HG02678 (cell line): ENCODE results near the gene MCOLN3.
"Not testable (repeated sequence)": the region's sequence is repeated elsewhere in the genome, so short reads cannot be mapped to it uniquely, and the experiment has no call there.

ENCODE experiments used
- ATAC-seq: cut with Tn5 transposase; IDR thresholded peaks from one replicate; pipeline ENCODE4 v1.9.1; 2021; ENCODE audit warnings: mild to moderate bottlenecking, moderate library complexity; ENCODE audit not compliant: unreplicated experiment

MCOLN3 gene

DNA sequence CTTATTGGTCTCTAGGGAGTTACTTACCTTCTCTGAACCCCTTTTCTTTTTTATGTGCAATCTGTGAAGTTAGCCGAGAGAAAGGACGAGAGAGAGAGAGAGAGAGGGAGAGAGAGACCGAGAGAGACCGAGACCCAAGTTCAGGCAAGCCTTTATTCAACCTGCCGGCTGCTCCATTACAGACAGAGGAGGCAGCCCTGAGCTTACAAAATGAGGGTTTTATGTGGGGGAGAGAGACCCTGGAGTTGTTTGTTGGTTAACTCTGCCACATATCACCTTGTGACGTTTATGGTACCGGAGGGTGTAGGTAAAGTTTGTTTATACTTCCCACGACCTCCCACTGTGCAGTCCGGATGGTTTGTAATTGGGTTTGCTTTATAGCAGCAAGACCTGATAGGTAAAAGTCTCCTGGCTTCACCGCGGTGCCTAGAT is 1.5 kb upstream of the MCOLN3 start:
- ATAC-seq, result no peak

GRCh38 chr1:85047472-85048295 is 616 bp downstream of the MCOLN3 start:
- peak; percentile 56 for ATAC-seq

DNA sequence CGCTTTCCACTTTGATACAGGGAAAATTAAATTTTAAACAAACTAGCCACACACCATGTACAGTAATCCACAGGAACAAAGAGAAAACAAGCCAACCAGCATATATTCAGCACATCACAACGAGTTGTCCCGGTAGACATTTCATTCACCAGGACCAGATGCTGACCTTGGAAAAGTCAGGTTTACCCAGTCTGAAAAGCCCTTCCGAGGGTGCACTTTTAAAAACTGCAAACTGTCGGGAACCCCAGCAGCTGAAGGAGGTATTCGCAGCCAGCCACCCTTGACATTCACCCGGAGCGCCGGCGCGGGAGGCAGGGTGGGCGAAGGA is 1.2 kb downstream of the MCOLN3 start:
- no peak for ATAC-seq

- no peak for ATAC-seq
Measured at GRCh38 chr1:85042413-85042812, 5.9 kb downstream of the MCOLN3 start.

DNA sequence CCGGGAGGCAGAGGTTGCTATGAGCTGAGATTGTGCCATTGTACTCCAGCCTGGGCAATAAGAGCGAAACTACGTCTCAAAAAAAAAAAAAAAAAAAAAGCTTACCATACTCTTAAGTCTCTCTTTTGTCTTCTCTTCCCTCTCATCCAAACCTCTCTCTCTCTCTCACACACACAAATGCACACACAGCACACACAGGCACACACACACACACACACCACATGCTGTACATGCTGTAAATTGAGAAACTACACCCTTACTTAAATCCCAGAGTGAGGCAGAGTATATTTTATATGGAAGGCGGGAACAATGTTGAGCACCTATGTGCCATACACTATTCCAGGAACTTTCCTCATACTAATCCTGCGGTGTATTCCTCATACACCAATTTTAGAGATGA is 6.5 kb downstream of the MCOLN3 start:
- ATAC-seq, result no peak

DNA sequence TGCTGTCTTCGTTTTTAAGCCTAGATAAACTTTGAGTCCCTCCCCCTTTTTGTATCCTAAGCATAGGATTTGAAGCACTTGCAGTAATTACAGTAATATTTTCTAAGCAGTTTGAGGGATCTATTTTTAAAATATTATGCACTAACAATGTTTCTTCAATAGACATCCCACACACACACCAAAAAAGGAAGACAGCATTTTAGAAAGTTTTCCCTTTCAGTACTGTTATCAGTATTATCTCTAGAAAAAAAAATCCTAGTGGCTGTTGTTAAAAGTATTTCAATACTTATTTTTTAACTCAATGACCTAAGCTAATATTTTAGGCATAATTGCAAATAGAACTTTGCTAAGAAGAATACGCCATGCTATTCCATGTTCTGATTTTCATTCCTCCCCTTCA is 15.1 kb downstream of the MCOLN3 start:
- ATAC-seq, result no peak

GRCh38 chr1:85030536-85030935 is 17.8 kb downstream of the MCOLN3 start:
- no peak for ATAC-seq

DNA sequence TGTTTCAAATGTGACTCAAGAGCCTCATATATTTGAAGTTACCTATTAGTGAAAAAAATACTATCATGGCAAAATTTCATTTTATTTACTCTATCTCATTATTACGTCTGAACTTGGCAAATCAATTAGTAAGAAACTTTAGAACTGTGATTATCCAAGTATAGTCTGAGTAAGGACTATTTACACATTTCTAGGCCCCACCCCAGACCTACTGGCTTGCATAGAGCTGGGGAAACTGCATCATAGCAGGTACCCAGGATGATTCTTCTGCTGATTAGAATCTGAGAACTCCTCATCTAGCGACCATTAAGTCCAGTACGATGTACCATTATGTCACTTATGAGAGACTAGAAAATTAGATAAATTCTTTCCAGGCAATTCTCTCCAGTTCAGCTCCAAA is 20.1 kb downstream of the MCOLN3 start:
- no peak for ATAC-seq

- ATAC-seq, result peak; percentile 91
Measured at GRCh38 chr1:85027242-85027983, 20.9 kb downstream of the MCOLN3 start.

DNA sequence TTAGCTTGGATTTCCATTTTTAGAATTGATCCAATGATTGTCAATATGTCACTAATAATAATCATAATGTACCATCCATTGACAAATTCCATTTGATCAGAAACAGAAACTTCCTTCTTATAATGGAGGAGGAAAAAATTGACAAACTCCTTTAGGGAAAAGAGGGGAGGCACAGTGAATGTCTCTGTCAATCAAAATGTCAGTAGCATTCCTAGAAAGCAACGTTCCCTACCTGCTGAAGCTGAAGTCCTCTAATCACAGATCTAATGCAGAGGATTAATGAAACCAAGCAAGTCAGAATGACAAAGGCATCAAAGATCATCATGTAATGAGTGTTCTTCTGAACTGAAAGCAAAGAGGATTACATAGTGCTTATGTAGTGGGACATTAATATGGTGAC is 22.4 kb downstream of the MCOLN3 start:
- no peak for ATAC-seq

GRCh38 chr1:85024736-85025135 is 23.6 kb downstream of the MCOLN3 start:
- no peak for ATAC-seq

- ATAC-seq, result no peak
Measured at GRCh38 chr1:85022700-85023099, 25.6 kb downstream of the MCOLN3 start.

DNA sequence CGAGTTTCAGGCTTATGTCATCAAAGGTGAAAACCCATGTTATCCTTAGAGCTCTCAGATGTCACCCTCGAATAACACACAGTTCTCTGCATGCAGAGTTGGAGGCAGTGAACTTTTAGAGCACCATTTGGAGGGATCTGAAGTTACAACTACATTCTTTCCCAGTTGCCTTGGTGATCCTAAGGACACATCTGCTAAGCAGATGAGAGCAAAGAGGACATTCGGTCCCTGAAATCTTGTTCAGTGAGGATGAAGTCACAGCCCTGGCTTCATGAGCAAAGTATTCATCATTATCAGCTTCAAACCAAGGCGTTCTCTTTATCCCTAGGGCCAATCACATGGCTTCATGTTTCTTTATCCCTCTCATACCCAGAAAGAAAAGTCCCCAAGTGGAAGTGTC is 28.3 kb downstream of the MCOLN3 start:
- ATAC-seq, result no peak

GRCh38 chr1:85015826-85016225 is 32.5 kb downstream of the MCOLN3 start:
- no peak for ATAC-seq

DNA sequence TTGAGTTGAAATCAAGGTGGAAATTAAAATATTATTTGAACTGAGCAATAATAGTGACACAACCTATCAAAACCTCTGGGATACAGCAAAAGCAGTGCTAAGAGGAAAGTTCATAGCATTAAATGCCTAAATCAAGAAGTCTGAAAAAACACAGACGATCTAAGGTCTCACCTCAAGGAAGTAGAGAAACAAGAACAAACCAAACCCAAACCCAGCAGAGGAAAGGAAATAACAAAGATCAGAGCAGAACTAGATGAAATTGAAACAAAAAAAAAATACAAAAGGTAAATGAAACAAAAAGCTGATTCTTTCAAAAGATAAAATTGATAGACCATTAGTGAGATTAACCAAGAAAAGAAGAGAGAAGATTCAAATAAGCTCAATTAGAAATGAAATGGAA is 42.7 kb downstream of the MCOLN3 start:
- ATAC-seq, result not testable (repeated sequence)

DNA sequence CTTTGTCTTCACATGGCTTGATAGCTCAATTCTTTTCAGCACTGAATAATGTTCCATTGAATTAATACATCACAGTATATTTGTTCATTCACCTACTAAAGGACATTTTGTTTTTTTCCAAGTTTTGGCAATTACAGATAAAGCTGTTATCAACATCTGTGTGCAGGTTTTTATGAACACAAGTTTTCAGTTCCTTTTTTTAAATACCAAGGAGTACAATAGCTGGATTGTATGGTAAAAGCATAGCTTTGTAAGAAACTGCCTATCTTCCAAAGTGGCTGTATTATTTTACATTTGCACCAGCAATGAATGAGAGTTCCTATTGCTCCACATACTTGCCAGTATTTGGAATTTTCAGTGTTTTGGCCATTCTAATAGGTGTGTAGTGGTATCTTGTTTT is 46.6 kb downstream of the MCOLN3 start:
- ATAC-seq, result no peak

DNA sequence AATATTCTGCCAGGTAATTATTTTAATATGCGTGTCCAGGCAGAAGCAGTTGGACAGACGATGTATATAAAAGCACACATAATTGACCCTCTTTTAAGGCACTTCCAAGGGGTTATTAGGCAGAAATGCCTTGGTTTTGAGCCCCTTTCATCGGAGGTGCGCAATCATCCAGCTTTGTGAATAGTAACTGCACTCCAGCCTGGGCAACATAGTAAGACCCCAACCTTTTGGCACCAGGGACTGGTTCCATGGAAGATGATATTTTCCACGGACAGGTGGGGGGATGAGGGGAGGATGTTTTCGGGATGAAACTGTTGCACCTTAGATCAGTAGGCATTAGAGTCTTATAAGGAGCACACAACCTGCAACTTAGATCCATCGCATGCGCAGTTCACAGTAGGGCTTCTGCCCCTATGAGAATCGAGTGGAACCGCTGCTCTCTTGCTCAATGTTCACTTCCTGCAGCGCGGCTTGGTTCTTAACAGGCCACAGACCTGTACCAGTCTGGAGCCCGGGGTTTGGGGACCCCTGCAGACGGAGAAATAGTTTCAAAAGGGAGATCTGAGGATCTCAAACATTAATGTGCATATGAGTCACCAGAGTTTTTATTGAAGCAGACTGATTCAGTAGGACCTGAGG is 49.5 kb downstream of the MCOLN3 start:
- peak; percentile 43 for ATAC-seq

DNA sequence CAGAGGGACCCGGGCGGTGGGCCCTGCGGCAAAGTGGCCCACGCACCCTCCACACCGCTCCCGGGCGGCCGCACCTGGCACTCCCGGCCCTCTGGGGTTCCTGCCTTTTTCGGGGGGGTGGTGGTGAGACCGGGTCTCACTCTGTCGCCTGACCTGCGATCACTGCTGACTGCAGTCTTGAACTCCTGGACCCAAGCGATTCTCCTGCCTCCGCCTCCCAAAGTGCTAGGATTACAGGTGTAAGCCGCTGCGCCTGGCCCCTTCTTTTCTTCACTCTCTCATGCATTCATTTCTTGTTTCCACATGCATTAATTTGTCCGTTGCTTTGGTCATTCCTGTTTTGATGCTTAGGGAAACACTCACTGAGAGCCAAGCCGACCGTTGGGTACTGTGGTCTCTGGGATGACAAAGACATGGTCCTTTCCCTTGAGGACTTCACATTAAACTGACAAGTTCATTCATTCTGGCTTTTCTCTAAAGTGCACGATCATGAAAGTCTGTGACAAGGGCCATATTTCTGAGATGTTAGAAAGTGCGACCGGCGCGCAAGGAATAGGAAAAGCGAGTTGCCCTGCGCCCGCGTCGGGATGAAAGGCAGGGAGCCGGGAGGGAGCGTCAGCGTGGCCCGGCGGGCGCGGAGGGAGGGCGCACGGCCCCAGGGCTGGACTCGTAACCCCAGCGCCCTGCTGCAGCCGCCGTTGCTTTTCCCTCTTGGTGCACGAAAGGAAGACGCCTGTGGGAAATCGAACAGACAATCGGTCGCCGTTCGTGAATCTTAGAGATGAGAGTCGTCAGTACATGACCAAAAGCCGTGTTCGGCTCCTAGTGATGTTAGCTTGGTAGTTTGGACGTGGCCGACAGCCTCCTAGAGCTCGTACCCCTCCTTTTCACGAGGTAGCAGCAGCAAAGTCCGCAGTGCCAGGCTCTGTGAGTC is 50.4 kb downstream of the MCOLN3 start:
- ATAC-seq, result no peak

GRCh38 chr1:84996846-84997666 is 51.2 kb downstream of the MCOLN3 start, which contains the start of gene MCOLN2:
MCOLN2 (minus strand) TSS chr1:84997113; CDS start chr1:84996872, 241 bp downstream.
- peak; percentile 45 for ATAC-seq
